GM12878 (cell line): ENCODE results near the gene FAM131B. TPM values are rescaled to one million over a fixed set of nuclear protein-coding genes. Genes with fewer than 3 reads are reported as not detected.

Source experiments
- EZH2 ChIP-seq: IDR thresholded peaks from 2 replicates; pipeline ENCODE4 v1.6.1; 2012; ENCODE audit warnings: low read depth, mild to moderate bottlenecking, control low read depth, inconsistent platforms, low read length, borderline replicate concordance; ENCODE audit not compliant: control insufficient read depth
- FOS ChIP-seq: IDR thresholded peaks from 3 replicates; pipeline ENCODE4 v1.6.1; 2011; ENCODE audit warnings: borderline replicate concordance; ENCODE audit not compliant: insufficient read length; ENCODE audit errors: extremely low read depth
- IKZF2 ChIP-seq, 2 experiments: fragments of 450-650 bp; IDR thresholded peaks; 2 replicates each; pipeline ENCODE4 v1.6.1; 2017; ENCODE audit warnings: mild to moderate bottlenecking in 2 of 2, moderate library complexity in 2 of 2
- IRF4 ChIP-seq: IDR thresholded peaks from 2 replicates; pipeline ENCODE4 v1.6.1; 2011; ENCODE audit warnings: low read depth, low read length
- POLR2AphosphoS2 ChIP-seq: IDR thresholded peaks from 2 replicates; pipeline ENCODE4 v1.6.1; 2011; ENCODE audit warnings: low read depth, mild to moderate bottlenecking, low read length, improper control_type of control experiment, moderate library complexity
- SIN3A ChIP-seq: IDR thresholded peaks from 2 replicates; pipeline ENCODE4 v1.6.1; 2012; ENCODE audit warnings: low read depth, low read length, improper control_type of control experiment
- SUZ12 ChIP-seq: fragments of 200-600 bp; sonication (generic); IDR thresholded peaks from one replicate; pipeline ENCODE4 v1.6.1; 2018; ENCODE audit warnings: antibody characterized with exemption, mild to moderate bottlenecking; ENCODE audit not compliant: unreplicated experiment
- polyA plus RNA-seq, 11 experiments: library from polyadenylated mRNA; depleted of rRNA in 4 of 11; unstranded in 6 of 11; stranded (reverse) in 5 of 11; fragments of >200 nt; fragmentation: Nextera tagmentation in 4 of 11; fragmentation: Illumina TruSeq in 1 of 11; extraction: Ambion mirVana in 4 of 11; extraction: Trizol in 1 of 11; gene quantifications; 1 replicate in 1 of 11; 2 replicates in 10 of 11; pipeline versions ENCODE4 v1.2.1 to v1.2.3, GENCODE V29; 2011 to 2016; ENCODE audit warnings: inconsistent platforms in 2 of 11, missing spikeins in 2 of 11, low read depth in 1 of 11
- total RNA-seq, 4 experiments: library from RNA; depleted of rRNA in 3 of 4; stranded (reverse); fragments of >200 nt in 3 of 4; fragmentation: Illumina TruSeq in 1 of 4; extraction: Trizol in 1 of 4; gene quantifications; 2 replicates each; pipeline versions ENCODE4 v1.2.1 to v1.2.3, GENCODE V29; 2013 to 2021
- TF ChIP-seq, protein P1 (sequence below): fragments of 450-650 bp; IDR thresholded peaks from 2 replicates; pipeline ENCODE4 v1.6.1; 2017; ENCODE audit warnings: mild to moderate bottlenecking, low read depth, inconsistent platforms; ENCODE audit not compliant: poor library complexity, severe bottlenecking
- TF ChIP-seq, protein P2 (sequence below): fragments of 450-650 bp; IDR thresholded peaks from 2 replicates; pipeline ENCODE4 v1.6.1; 2017; ENCODE audit warnings: mild to moderate bottlenecking, moderate library complexity
- TF ChIP-seq, protein P3 (sequence below): fragments of 450-650 bp; formaldehyde crosslinking; IDR thresholded peaks from 2 replicates; pipeline ENCODE4 v1.4.0; 2022; ENCODE audit warnings: mild to moderate bottlenecking, moderate library complexity

Gene FAM131B
- total and polyA plus RNA-seq, 10 of the 15 experiments (the other 5 are each of a cell fraction or from before 2014, with no cell fraction given), result 0.03 to 0.05 TPM; not detected in 8

DNA sequence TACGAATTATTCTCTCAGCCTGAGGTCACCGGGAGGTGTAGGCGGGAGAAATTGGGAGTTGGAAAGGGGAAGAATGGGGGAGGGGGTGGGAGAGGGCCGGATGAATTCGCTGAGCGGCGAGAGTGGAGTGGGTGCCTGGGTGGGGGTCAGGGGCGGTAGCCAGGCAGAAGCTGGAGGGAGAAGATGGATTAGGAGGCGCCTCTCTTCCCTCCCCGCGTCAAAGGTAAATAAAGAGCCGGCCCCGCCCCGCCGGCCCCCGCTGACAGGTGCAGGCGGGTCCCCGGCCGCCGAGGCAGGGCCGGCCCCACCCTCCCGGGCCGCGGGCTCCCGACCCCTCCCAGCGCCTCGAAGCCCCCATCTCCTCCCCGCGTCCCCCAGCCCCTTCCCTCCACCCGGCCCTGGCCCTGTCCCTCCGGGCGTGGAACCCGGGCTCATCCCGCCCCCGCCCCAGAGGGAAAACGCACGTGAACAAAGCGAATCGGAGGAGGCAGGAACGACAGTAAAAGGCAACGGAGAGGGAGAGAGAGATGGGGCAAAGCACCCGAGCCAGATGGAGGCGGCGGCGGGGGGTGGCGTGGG lies 872 bp downstream of the FAM131B start (continued):
- TF ChIP-seq, protein P1, sequence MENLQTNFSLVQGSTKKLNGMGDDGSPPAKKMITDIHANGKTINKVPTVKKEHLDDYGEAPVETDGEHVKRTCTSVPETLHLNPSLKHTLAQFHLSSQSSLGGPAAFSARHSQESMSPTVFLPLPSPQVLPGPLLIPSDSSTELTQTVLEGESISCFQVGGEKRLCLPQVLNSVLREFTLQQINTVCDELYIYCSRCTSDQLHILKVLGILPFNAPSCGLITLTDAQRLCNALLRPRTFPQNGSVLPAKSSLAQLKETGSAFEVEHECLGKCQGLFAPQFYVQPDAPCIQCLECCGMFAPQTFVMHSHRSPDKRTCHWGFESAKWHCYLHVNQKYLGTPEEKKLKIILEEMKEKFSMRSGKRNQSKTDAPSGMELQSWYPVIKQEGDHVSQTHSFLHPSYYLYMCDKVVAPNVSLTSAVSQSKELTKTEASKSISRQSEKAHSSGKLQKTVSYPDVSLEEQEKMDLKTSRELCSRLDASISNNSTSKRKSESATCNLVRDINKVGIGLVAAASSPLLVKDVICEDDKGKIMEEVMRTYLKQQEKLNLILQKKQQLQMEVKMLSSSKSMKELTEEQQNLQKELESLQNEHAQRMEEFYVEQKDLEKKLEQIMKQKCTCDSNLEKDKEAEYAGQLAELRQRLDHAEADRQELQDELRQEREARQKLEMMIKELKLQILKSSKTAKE, result no peak
- TF ChIP-seq IRF4, result no peak
- no peak for TF ChIP-seq SIN3A
- TF ChIP-seq EZH2, result no peak
- TF ChIP-seq SUZ12, result no peak
- TF ChIP-seq IKZF2 (IDR thresholded peaks at IDR 0.05), result no peak
- TF ChIP-seq FOS, result no peak
- TF ChIP-seq, protein P2, sequence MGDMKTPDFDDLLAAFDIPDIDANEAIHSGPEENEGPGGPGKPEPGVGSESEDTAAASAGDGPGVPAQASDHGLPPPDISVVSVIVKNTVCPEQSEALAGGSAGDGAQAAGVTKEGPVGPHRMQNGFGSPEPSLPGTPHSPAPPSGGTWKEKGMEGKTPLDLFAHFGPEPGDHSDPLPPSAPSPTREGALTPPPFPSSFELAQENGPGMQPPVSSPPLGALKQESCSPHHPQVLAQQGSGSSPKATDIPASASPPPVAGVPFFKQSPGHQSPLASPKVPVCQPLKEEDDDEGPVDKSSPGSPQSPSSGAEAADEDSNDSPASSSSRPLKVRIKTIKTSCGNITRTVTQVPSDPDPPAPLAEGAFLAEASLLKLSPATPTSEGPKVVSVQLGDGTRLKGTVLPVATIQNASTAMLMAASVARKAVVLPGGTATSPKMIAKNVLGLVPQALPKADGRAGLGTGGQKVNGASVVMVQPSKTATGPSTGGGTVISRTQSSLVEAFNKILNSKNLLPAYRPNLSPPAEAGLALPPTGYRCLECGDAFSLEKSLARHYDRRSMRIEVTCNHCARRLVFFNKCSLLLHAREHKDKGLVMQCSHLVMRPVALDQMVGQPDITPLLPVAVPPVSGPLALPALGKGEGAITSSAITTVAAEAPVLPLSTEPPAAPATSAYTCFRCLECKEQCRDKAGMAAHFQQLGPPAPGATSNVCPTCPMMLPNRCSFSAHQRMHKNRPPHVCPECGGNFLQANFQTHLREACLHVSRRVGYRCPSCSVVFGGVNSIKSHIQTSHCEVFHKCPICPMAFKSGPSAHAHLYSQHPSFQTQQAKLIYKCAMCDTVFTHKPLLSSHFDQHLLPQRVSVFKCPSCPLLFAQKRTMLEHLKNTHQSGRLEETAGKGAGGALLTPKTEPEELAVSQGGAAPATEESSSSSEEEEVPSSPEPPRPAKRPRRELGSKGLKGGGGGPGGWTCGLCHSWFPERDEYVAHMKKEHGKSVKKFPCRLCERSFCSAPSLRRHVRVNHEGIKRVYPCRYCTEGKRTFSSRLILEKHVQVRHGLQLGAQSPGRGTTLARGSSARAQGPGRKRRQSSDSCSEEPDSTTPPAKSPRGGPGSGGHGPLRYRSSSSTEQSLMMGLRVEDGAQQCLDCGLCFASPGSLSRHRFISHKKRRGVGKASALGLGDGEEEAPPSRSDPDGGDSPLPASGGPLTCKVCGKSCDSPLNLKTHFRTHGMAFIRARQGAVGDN, result no peak
- TF ChIP-seq POLR2AphosphoS2, result no peak
- TF ChIP-seq, protein P3, sequence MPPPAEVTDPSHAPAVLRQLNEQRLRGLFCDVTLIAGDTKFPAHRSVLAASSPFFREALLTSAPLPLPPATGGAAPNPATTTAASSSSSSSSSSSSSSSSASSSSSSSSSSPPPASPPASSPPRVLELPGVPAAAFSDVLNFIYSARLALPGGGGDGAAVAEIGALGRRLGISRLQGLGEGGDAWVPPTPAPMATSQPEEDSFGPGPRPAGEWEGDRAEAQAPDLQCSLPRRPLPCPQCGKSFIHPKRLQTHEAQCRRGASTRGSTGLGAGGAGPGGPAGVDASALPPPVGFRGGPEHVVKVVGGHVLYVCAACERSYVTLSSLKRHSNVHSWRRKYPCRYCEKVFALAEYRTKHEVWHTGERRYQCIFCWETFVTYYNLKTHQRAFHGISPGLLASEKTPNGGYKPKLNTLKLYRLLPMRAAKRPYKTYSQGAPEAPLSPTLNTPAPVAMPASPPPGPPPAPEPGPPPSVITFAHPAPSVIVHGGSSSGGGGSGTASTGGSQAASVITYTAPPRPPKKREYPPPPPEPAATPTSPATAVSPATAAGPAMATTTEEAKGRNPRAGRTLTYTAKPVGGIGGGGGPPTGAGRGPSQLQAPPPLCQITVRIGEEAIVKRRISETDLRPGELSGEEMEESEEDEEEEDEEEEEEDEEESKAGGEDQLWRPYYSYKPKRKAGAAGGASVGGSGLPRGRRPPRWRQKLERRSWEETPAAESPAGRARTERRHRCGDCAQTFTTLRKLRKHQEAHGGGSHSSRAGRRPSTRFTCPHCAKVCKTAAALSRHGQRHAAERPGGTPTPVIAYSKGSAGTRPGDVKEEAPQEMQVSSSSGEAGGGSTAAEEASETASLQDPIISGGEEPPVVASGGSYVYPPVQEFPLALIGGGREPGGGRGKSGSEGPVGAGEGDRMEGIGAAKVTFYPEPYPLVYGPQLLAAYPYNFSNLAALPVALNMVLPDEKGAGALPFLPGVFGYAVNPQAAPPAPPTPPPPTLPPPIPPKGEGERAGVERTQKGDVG (CRISPR knock-in tag), result no peak
- TF ChIP-seq, all 136 proteins: peak for 0
